ENCODE measurements around the gene COL4A1.
A peak's percentile ranks its signal among the peaks of the same experiment; 100 is the strongest.

COL4A1 gene

GRCh38 chr13:110258876-110259631 lies 47.9 kb downstream of the COL4A1 start:
- DNase-seq (ENCODE audit: low spot score) = no peak

- no peak for DNase-seq (ENCODE audit: low spot score)
Observed at GRCh38 chr13:110257408-110257807, 49.5 kb downstream of the COL4A1 start.

GRCh38 chr13:110256126-110256905 lies 50.6 kb downstream of the COL4A1 start:
- no peak for DNase-seq (ENCODE audit: low spot score)

- DNase-seq (ENCODE audit: low spot score) = peak; percentile 43
Observed at GRCh38 chr13:110254751-110255553, 52.0 kb downstream of the COL4A1 start.

- DNase-seq (ENCODE audit: low spot score) = peak; percentile 45
Observed at GRCh38 chr13:110254151-110254679, 52.7 kb downstream of the COL4A1 start.

- DNase-seq (ENCODE audit: low spot score) = no peak
Observed at GRCh38 chr13:110251193-110251819, 55.7 kb downstream of the COL4A1 start.

- DNase-seq (ENCODE audit: low spot score) = peak; percentile 49
Observed at GRCh38 chr13:110250258-110250891, 56.6 kb downstream of the COL4A1 start.

GRCh38 chr13:110249326-110249725 lies 57.6 kb downstream of the COL4A1 start:
- DNase-seq (ENCODE audit: low spot score) = no peak

- no peak for DNase-seq (ENCODE audit: low spot score)
Observed at GRCh38 chr13:110248449-110249143, 58.4 kb downstream of the COL4A1 start.

- DNase-seq (ENCODE audit: low spot score) = no peak
Observed at GRCh38 chr13:110246530-110246929, 60.4 kb downstream of the COL4A1 start.

- DNase-seq (ENCODE audit: low spot score) = no peak
Observed at GRCh38 chr13:110245416-110245899, 61.5 kb downstream of the COL4A1 start.

- no peak for DNase-seq (ENCODE audit: low spot score)
Observed at GRCh38 chr13:110244976-110245375, 62.0 kb downstream of the COL4A1 start.

- DNase-seq (ENCODE audit: low spot score) = no peak
Observed at GRCh38 chr13:110244071-110244830, 62.7 kb downstream of the COL4A1 start.

GRCh38 chr13:110242615-110243014 lies 64.3 kb downstream of the COL4A1 start:
- DNase-seq (ENCODE audit: low spot score) = no peak

GRCh38 chr13:110240943-110241342 lies 66.0 kb downstream of the COL4A1 start:
- no peak for DNase-seq (ENCODE audit: low spot score)

GRCh38 chr13:110240352-110240751 lies 66.6 kb downstream of the COL4A1 start:
- no peak for DNase-seq (ENCODE audit: low spot score)

- peak; percentile 33 for DNase-seq (ENCODE audit: low spot score)
Observed at GRCh38 chr13:110239280-110240125, 67.5 kb downstream of the COL4A1 start.

GRCh38 chr13:110238818-110239195 lies 68.2 kb downstream of the COL4A1 start:
- DNase-seq (ENCODE audit: low spot score) = no peak

Data from kidney tubule cell (primary cell).